ENCODE measurements around the gene CDK9. TPM values are rescaled to one million over a fixed set of nuclear protein-coding genes. Genes with fewer than 3 reads are reported as not detected.

CDK9 gene
- total and polyA plus RNA-seq, 3 donors from 2014 or later, result 77.1 to 163 (median 136) TPM

DNA sequence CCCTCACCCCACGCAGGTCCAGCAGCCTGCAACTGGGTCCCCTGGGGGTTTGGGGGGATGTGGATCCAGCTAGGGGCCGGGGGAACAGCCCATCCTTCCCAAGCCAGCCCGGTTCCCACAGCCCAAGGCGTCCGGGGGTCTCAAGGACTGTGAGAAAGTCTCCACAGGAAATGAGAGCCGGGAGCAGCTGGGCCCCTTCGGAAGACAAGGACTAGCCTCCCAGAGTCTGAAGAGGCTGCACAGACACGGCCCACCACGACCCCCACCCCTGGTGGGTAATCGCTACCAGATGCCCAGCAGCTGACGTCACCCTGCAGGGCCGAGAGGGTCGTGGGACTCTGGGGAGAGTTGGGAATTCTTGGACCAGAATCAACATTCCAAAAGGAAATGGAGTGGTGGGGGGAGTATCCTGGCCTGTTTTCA lies 17.9 kb upstream of the CDK9 start:
- intact Hi-C loops (cut with DNase I; ENCODE audit: low total_unique reads), result no loop called here
- Histone ChIP-seq H3K9me3 (no peaks in the 10 kb centered on the region), H3K27ac (peak overlapping the region in 1 of 2 donors; percentile 44), H3K27me3 (no peaks in the 10 kb centered on the region), H3K4me1 (peaks cover 7% of the 10 kb centered on the region), H3K4me3 (no peak overlapping the region), H3K36me3 (ENCODE audit: low read depth, missing control alignments) (no peaks in the 10 kb centered on the region)
- TF ChIP-seq POLR2A (IDR thresholded peaks at IDR 0.05), result no peak
- TF ChIP-seq, protein P1, sequence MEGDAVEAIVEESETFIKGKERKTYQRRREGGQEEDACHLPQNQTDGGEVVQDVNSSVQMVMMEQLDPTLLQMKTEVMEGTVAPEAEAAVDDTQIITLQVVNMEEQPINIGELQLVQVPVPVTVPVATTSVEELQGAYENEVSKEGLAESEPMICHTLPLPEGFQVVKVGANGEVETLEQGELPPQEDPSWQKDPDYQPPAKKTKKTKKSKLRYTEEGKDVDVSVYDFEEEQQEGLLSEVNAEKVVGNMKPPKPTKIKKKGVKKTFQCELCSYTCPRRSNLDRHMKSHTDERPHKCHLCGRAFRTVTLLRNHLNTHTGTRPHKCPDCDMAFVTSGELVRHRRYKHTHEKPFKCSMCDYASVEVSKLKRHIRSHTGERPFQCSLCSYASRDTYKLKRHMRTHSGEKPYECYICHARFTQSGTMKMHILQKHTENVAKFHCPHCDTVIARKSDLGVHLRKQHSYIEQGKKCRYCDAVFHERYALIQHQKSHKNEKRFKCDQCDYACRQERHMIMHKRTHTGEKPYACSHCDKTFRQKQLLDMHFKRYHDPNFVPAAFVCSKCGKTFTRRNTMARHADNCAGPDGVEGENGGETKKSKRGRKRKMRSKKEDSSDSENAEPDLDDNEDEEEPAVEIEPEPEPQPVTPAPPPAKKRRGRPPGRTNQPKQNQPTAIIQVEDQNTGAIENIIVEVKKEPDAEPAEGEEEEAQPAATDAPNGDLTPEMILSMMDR (IDR thresholded peaks at IDR 0.05), result no peak
- 62 to 65% methylated on average over 13 of the region's 13 CpGs for WGBS, 2 donors
- no peak for DNase-seq

DNA sequence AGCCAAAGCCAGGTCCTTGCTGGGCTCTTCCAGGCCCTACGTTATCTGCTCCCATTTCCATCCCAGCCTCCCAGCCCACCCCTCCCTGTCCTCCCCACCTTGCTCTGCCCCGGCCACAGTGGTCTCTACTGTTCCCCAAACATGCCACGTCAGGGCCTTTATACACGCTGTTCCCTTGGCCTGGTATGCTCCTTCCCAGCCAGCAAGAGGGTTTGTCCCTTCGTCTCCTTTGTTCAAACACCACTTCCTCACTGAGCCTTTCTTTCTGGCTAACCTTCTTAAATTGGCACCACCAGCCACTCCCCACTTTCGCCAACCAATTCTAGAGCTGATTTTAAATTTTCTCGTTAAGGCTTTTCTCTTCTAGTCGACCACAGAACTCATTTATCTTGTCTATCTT lies 17.1 kb upstream of the CDK9 start:
- DNase-seq, result no peak
- peaks cover 7% of the 10 kb centered on the region for H3K4me1 ChIP-seq
- intact Hi-C loops (cut with DNase I; ENCODE audit: low total_unique reads), result no loop called here
- H3K4me3 ChIP-seq, result no peak overlapping the region
- peak overlapping the region in 1 of 2 donors; percentile 44 for H3K27ac ChIP-seq
- WGBS, 2 donors, result 71 to 77% methylated on average over 8 of the region's 8 CpGs
- no peaks in the 10 kb centered on the region for H3K27me3 ChIP-seq
- TF ChIP-seq, protein P1 (IDR thresholded peaks at IDR 0.05), result no peak
- no peak for TF ChIP-seq POLR2A (IDR thresholded peaks at IDR 0.05)
- H3K36me3 ChIP-seq (ENCODE audit: low read depth, missing control alignments), result no peaks in the 10 kb centered on the region
- no peaks in the 10 kb centered on the region for H3K9me3 ChIP-seq

DNA sequence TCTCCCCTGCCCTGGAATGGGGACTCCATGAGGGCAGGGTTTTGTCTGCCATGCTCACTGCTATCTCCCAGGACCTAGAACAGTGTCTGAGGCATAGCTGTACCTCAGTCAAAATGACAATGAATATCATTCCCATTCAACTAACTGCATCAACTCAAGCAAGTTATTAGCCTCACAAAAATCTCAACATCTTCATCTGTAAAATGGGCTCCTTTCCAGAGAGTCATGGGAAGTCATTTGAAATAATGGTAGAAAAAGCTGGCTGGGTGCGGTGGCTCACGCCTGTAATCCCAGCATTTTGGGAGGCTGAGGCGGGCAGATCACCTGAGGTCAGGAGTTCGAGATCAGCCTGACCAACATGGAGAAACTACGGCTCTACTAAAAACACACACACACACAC lies 16.7 kb upstream of the CDK9 start:
- DNase-seq, result no peak
- Histone ChIP-seq H3K4me3 (no peak overlapping the region), H3K4me1 (peaks cover 7% of the 10 kb centered on the region), H3K36me3 (ENCODE audit: low read depth, missing control alignments) (no peaks in the 10 kb centered on the region), H3K27ac (peak overlapping the region in 1 of 2 donors; percentile 44), H3K9me3 (no peaks in the 10 kb centered on the region), H3K27me3 (no peaks in the 10 kb centered on the region)
- 95 to 98% methylated on average over 5 of the region's 5 CpGs for WGBS, 2 donors
- intact Hi-C loops (cut with DNase I; ENCODE audit: low total_unique reads), result no loop called here
- TF ChIP-seq, protein P1 (IDR thresholded peaks at IDR 0.05), result no peak
- no peak for TF ChIP-seq POLR2A (IDR thresholded peaks at IDR 0.05)

DNA sequence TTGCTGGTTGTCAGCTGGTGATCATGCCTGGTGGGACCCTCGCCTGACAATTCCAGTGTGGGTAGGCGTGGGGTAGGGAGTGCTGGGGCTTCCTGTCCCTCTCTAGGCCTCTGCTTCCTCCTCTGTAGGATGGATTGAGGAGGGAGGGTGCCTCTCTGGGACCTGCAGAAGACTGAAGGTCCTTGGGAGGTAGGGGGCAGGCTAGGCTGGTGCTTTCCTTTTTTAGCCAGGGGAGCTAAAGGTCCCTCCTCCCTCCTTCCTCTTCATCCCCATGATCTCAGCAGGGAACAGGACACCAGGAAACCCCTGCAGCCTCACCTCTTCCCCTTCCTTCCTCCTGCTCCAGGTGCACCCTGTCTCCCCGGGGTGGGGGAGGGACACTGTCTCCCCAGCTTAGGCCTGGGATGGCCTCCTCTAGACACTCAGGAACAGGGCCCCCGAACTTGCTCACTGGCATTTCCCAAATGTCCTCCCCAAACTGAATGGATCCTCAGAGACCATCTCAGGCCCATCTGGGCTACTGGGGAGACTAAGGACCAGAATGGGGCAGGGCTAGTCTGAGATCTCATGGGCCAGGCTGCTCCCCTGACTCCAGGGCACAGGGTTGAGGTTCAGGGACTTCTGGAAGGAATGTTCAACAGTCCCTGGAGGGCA lies 15.8 kb upstream of the CDK9 start:
- no peaks in the 10 kb centered on the region for H3K9me3 ChIP-seq
- H3K4me1 ChIP-seq, result peaks cover 7% of the 10 kb centered on the region
- H3K27me3 ChIP-seq, result no peaks in the 10 kb centered on the region
- no peak overlapping the region for H3K4me3 ChIP-seq
- intact Hi-C loops (cut with DNase I; ENCODE audit: low total_unique reads), result no loop called here
- no peaks in the 10 kb centered on the region for H3K36me3 ChIP-seq (ENCODE audit: low read depth, missing control alignments)
- WGBS, 2 donors, result 65 to 73% methylated on average over 4 of the region's 4 CpGs
- TF ChIP-seq, protein P1 (IDR thresholded peaks at IDR 0.05), result no peak
- no peak for TF ChIP-seq POLR2A (IDR thresholded peaks at IDR 0.05)
- DNase-seq, result no peak
- peak overlapping the region in 1 of 2 donors; percentile 38 for H3K27ac ChIP-seq

DNA sequence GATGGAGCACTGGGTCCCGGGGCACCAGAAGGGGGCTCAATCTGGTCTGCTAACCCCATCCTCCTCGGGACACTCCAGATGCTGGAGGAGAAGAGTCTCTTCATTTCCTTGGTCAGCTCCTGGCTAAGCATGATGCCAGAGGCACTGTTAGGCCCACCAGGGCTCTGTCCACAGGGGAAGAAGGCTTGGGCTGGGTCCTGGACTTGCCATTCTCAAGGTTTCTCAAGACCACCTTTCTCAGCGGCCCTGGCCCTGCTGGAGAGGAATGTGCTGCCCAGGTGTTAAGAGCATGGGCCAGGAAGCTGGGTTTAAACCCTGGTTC lies 15.3 kb upstream of the CDK9 start:
- peak overlapping the region in 1 of 2 donors; percentile 38 for H3K27ac ChIP-seq
- intact Hi-C loops (cut with DNase I; ENCODE audit: low total_unique reads), result no loop called here
- peak overlapping the region; percentile 47 to 62 for H3K4me3 ChIP-seq
- TF ChIP-seq, protein P1 (IDR thresholded peaks at IDR 0.05), result no peak
- TF ChIP-seq POLR2A (IDR thresholded peaks at IDR 0.05), result no peak
- DNase-seq, result no peak
- no peaks in the 10 kb centered on the region for H3K36me3 ChIP-seq (ENCODE audit: low read depth, missing control alignments)
- WGBS, 2 donors, result 46% methylated on average over 3 of the region's 3 CpGs; no CpG with 5 or more reads in 1 of the 2 donors
- H3K4me1 ChIP-seq, result peaks cover 7% of the 10 kb centered on the region
- H3K9me3 ChIP-seq, result no peaks in the 10 kb centered on the region
- H3K27me3 ChIP-seq, result no peaks in the 10 kb centered on the region
